ENCODE data around the gene PKDREJ.

DNA sequence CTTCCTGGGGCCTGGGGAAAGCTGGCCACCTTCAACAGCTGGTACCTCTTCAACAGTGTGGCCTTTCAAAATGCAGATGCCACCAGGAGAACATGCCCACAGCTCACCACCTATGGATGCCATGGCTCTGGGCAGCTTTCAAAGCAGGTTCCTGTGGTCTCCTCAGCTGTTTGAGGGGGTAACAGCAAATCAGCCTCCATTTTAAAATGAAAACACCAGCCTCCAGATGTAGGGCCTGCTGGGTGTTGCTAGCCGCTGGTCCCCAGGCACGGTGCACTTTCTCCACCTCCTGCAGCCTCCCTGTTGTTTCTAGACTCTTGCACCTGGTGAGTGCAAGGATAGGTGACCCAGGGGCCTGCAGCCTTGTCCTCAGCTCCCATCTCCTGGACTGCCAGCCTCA is 23.1 kb downstream of the PKDREJ start:
- TF ChIP-seq EZH2 (IDR thresholded peaks at IDR 0.05; ENCODE audit: insufficient read depth, poor library complexity, severe bottlenecking), result no peak
- no peak for TF ChIP-seq EZH2phosphoT487 (IDR thresholded peaks at IDR 0.05; ENCODE audit: insufficient read depth, low read depth)
